VCaP (cell line): Measurements from ENCODE around the gene MRPL40.
A peak's percentile ranks its signal among the peaks of the same experiment; 100 is the strongest.

Experiments
- H3K27ac ChIP-seq: fragments of 450-650 bp; 2 replicates; pipeline ENCODE4 v1.5.1; 2017
- TF ChIP-seq, protein P1 (sequence below): fragments of 450-650 bp; conservative IDR thresholded peaks from 2 replicates; pipeline ENCODE4 v1.5.1; 2017; ENCODE audit warnings: mild to moderate bottlenecking, moderate library complexity

MRPL40 gene

DNA sequence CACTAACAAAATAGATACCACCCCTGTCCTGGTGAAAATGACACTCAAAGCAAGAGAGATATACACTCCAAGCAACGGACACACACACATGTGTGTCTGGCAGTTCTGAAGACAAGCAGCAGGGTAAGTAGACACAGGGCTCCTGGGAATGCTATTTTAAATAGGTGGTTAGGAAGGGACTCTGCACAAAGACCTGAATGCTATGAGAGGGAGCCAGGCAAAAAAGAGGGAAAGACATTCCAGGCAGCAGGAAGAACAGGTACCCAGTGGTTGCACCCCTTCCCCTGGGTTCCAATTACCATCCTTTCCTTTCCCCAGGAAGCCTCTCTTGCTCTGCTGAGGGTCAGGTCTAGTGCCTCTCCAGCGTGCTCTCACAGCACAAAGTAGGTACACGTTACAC, 43.7 kb downstream of the MRPL40 start:
- TF ChIP-seq, protein P1, sequence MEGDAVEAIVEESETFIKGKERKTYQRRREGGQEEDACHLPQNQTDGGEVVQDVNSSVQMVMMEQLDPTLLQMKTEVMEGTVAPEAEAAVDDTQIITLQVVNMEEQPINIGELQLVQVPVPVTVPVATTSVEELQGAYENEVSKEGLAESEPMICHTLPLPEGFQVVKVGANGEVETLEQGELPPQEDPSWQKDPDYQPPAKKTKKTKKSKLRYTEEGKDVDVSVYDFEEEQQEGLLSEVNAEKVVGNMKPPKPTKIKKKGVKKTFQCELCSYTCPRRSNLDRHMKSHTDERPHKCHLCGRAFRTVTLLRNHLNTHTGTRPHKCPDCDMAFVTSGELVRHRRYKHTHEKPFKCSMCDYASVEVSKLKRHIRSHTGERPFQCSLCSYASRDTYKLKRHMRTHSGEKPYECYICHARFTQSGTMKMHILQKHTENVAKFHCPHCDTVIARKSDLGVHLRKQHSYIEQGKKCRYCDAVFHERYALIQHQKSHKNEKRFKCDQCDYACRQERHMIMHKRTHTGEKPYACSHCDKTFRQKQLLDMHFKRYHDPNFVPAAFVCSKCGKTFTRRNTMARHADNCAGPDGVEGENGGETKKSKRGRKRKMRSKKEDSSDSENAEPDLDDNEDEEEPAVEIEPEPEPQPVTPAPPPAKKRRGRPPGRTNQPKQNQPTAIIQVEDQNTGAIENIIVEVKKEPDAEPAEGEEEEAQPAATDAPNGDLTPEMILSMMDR, result no peak
- H3K27ac ChIP-seq, result no peak overlapping the region

DNA sequence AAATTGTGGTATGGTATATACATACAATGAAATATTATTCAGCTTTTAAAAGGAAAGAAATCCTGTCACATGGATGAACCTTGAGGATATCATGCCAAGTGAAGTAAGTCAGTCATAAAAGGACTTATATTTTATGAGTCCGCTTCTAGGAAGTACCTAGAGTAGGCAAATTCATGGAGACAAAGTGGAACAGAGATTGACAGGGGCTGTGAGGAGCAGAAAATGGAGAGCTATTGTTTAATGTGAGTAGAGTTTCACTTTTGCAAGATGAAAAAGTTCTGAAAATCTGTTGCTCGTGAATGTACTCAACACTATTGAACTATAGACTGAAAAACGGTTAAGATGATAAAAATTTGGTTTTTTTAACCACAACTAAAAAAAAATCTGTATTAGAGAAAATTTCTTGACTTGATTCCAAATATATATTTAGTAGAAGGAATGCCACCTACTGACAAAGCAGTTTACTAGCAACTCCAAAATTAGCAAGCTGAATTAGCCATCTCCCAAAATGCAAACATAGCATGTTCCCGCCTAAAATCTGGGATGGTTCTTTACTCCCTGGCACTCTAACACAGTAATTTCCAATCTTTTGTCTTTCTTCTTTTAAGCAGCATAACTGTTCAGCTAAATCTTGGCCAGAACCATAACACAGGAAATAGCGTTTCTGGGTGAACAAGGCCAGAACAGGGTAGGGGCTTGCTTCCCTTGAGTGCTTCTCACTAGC, 45.1 kb downstream of the MRPL40 start:
- TF ChIP-seq, protein P1, result peak; percentile 51

DNA sequence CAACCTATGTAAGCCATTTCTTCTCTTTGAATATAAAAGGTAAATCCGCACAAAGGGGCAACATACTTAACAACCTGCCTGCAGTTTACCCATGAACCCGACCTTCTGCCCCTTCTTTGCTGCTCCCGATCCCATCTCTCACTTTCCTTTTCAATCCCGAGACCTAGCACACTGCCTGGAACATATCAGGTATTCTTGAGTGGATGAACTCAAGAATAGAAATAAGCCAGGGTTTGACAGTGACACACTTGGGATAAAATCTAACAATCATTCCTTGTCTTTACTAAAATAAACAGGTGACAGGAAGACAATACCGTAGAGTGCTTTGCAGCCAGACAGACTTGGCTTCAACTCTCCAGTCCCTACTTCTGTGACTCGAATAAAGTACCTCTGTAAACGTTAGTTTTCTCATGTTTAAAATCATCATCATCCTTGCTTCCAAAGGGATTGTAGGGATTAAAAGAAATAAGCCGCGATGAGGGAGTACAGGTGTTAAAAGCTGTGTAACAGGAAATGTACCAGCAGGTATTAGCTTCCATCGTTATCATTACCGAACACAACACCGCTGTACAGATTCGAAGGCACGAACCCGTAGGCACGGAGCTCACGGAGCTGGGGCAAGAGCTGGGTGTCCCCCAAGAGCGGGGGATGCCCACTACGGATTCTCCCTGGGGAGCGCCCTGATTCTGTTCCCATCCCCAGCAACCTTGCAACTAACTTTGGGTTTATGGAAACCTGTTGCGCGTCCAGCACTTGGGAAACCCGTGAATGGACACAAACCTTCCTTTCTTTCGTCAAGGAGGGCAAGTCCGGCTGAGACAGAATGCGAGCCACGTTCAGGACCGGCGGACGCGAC, 45.9 kb downstream of the MRPL40 start:
- peak overlapping the region; percentile 99 for H3K27ac ChIP-seq
- TF ChIP-seq, protein P1, result no peak

More for the DNA sequence above, 45.1 kb downstream of the MRPL40 start:
- peak overlapping the region; percentile 99 for H3K27ac ChIP-seq

DNA sequence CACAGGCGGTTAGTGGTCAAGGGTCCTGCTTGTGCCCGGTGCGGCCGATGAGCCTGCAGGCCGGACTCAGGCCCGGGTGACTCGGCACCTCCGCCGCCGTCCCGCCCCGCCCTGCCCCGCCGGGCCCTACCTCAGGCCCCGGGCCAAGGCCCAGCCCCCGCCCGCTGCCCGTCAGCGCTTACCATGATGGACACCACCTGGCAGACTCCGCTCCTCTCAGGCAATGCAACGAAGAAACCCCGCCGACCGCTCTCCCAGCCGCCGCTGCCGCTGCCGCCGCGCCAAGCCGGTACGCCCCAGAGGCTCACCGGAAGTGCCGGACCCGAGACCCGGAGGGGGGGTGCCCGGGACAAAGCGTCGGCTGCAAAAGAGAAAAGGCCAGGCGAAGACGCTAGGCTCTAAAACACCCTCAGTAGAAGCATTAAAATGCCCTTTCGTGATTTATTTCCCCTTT, 46.6 kb downstream of the MRPL40 start, which contains the start of gene UFD1:
Gene UFD1, minus strand, starts transcription at position 293 of the 454 bp plus-strand sequence. Its CDS starts 108 bp downstream, at position 185.
- H3K27ac ChIP-seq, result peak within 1 kb of the TSS; percentile 99
- TF ChIP-seq, protein P1, result no peak

DNA sequence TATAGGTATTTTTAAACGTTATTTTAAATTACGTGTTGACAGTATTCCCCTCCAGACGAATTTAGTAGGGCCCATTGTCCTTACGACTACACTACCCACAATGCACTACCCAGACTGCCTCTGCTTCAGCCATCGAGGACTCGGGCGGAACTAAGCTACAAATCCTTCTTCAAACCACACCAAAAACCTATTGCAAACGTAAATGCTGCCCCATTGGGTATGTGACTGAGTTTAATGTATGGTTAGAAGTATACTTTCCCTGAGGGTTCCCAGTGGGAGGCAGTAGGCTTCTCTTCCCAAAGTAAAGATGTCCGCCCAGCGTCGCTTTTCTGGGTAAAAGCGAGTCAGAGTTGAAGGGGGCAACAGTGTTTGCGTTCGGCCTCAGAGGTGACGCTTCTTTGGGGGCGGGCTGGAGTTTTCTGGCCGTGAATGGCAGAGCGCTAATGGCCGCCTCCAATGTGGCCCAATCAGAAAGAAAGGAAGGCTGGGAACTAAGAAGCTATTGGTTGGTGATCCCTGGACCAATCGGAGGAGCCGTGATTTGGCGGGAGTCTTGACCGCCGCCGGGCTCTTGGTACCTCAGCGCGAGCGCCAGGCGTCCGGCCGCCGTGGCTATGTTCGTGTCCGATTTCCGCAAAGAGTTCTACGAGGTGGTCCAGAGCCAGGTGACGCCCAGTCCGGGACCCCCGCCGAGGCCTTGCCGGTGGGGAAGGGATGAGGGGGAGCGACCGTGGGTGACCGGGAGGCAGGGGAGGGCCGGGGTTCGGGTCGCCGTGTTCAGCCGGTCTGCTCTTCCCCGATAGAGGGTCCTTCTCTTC, 47.2 kb downstream of the MRPL40 start, which contains the start of gene CDC45:
Gene CDC45, plus strand, starts transcription at position 566 of the 818 bp plus-strand sequence. Its CDS starts 49 bp downstream, at position 615.
- TF ChIP-seq, protein P1, result no peak
- peak within 1 kb of the TSS; percentile 99 for H3K27ac ChIP-seq

DNA sequence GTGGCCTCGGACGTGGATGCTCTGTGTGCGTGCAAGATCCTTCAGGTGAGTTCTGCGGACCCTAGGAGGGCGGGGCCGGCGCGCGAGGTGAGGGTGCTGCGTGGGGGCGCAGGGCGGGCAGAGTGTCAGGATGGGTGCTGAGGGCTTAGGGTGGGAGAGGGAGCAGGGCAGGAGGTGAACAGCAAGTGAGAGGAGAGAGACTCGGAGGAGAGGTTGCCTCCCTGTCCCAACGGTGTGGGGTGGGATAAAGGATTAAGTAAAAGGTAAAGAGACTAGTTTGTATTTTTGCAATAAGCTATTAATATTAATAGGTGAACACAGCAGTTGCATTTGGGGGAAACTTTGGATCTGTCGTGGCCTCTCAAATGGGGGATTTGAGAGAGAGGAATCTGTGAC, 47.8 kb downstream of the MRPL40 start:
- peak overlapping the region; percentile 99 for H3K27ac ChIP-seq
- TF ChIP-seq, protein P1, result no peak
